Measurements from ENCODE around the gene MAS1L.

Gene MAS1L

GRCh38 chr6:29489286-29489685, 1.5 kb upstream of the MAS1L start:
- no peaks in the 10 kb centered on the region for H4K20me1 ChIP-seq (ENCODE audit: insufficient read depth, low read length)
- H2AFZ ChIP-seq (ENCODE audit: low read depth, low read length): no peak overlapping the region
- no peak overlapping the region for H3K4me2 ChIP-seq (ENCODE audit: low read length)
- H3K4me1 ChIP-seq (ENCODE audit: low read length): no peaks in the 10 kb centered on the region
- H3K9ac ChIP-seq (ENCODE audit: low read length): no peak overlapping the region
- no peak overlapping the region for H3K27ac ChIP-seq (ENCODE audit: low read length)
- no peaks in the 10 kb centered on the region for H3K27me3 ChIP-seq (ENCODE audit: low read depth, low read length)
- no peaks in the 10 kb centered on the region for H3K36me3 ChIP-seq (replicated peaks; ENCODE audit: low read depth, low read length)
- no peak overlapping the region for H3K4me3 ChIP-seq (ENCODE audit: low read length)
- no peak for TF ChIP-seq CTCF (IDR thresholded peaks at IDR 0.05; ENCODE audit: low read depth, low read length)
- H3K79me2 ChIP-seq (ENCODE audit: low read length): no peaks in the 10 kb centered on the region
- no peaks in the 10 kb centered on the region for H3K9me3 ChIP-seq (ENCODE audit: insufficient read depth, low read length)

- Histone ChIP-seq H3K27ac (ENCODE audit: low read length) (no peak overlapping the region), H3K9ac (ENCODE audit: low read length) (no peak overlapping the region), H3K4me3 (ENCODE audit: low read length) (no peak overlapping the region), H3K36me3 (replicated peaks; ENCODE audit: low read depth, low read length) (no peaks in the 10 kb centered on the region), H3K79me2 (ENCODE audit: low read length) (no peaks in the 10 kb centered on the region), H4K20me1 (ENCODE audit: insufficient read depth, low read length) (no peaks in the 10 kb centered on the region), H3K9me3 (ENCODE audit: insufficient read depth, low read length) (no peaks in the 10 kb centered on the region), H3K4me2 (ENCODE audit: low read length) (no peak overlapping the region), H2AFZ (ENCODE audit: low read depth, low read length) (no peak overlapping the region), H3K27me3 (ENCODE audit: low read depth, low read length) (no peaks in the 10 kb centered on the region), H3K4me1 (ENCODE audit: low read length) (no peaks in the 10 kb centered on the region)
- no peak for TF ChIP-seq CTCF (IDR thresholded peaks at IDR 0.05; ENCODE audit: low read depth, low read length)
- no peak for TF ChIP-seq EZH2phosphoT487 (IDR thresholded peaks at IDR 0.05; ENCODE audit: low read depth)
Observed at GRCh38 chr6:29488874-29489273, 1.1 kb upstream of the MAS1L start.

GRCh38 chr6:29487131-29487530, 625 bp downstream of the MAS1L start:
- no peaks in the 10 kb centered on the region for H3K36me3 ChIP-seq (replicated peaks; ENCODE audit: low read depth, low read length)
- H3K4me3 ChIP-seq (ENCODE audit: low read length): no peak overlapping the region
- no peak overlapping the region for H3K9ac ChIP-seq (ENCODE audit: low read length)
- H2AFZ ChIP-seq (ENCODE audit: low read depth, low read length): no peak overlapping the region
- H3K9me3 ChIP-seq (ENCODE audit: insufficient read depth, low read length): no peaks in the 10 kb centered on the region
- no peaks in the 10 kb centered on the region for H4K20me1 ChIP-seq (ENCODE audit: insufficient read depth, low read length)
- no peak overlapping the region for H3K4me2 ChIP-seq (ENCODE audit: low read length)
- no peaks in the 10 kb centered on the region for H3K4me1 ChIP-seq (ENCODE audit: low read length)
- TF ChIP-seq CTCF (IDR thresholded peaks at IDR 0.05; ENCODE audit: low read depth, low read length) (no peak), EZH2phosphoT487 (IDR thresholded peaks at IDR 0.05; ENCODE audit: low read depth) (no peak)
- no peaks in the 10 kb centered on the region for H3K79me2 ChIP-seq (ENCODE audit: low read length)
- no peaks in the 10 kb centered on the region for H3K27me3 ChIP-seq (ENCODE audit: low read depth, low read length)
- no peak overlapping the region for H3K27ac ChIP-seq (ENCODE audit: low read length)

GRCh38 chr6:29486577-29486976, 1.2 kb downstream of the MAS1L start:
- no peaks in the 10 kb centered on the region for H3K4me1 ChIP-seq (ENCODE audit: low read length)
- no peaks in the 10 kb centered on the region for H3K27me3 ChIP-seq (ENCODE audit: low read depth, low read length)
- no peaks in the 10 kb centered on the region for H4K20me1 ChIP-seq (ENCODE audit: insufficient read depth, low read length)
- H3K27ac ChIP-seq (ENCODE audit: low read length): no peak overlapping the region
- H3K4me2 ChIP-seq (ENCODE audit: low read length): no peak overlapping the region
- H3K79me2 ChIP-seq (ENCODE audit: low read length): no peaks in the 10 kb centered on the region
- H3K9me3 ChIP-seq (ENCODE audit: insufficient read depth, low read length): no peaks in the 10 kb centered on the region
- H3K4me3 ChIP-seq (ENCODE audit: low read length): no peak overlapping the region
- no peaks in the 10 kb centered on the region for H3K36me3 ChIP-seq (replicated peaks; ENCODE audit: low read depth, low read length)
- TF ChIP-seq CTCF (IDR thresholded peaks at IDR 0.05; ENCODE audit: low read depth, low read length) (no peak), EZH2phosphoT487 (IDR thresholded peaks at IDR 0.05; ENCODE audit: low read depth) (no peak)
- no peak overlapping the region for H3K9ac ChIP-seq (ENCODE audit: low read length)
- H2AFZ ChIP-seq (ENCODE audit: low read depth, low read length): no peak overlapping the region

All from OCI-LY3 (cell line).